Aorta (tissue), 5 donors: ENCODE data around the gene KRT79. TPM values are rescaled to one million over a fixed set of nuclear protein-coding genes. Genes with fewer than 3 reads are reported as not detected.
"Not testable (repeated sequence)": the region's sequence is repeated elsewhere in the genome, so short reads cannot be mapped to it uniquely, and the experiment has no call there.

Experiments
- ATAC-seq: fragments of 200-7000 bp; cut with Tn5 transposase; one replicate; pipeline ENCODE4 v1.9.1; 2022; ENCODE audit warnings: moderate library complexity; ENCODE audit not compliant: low FRiP score
- DNase-seq, 2 donors: peaks; one replicate each; pipeline ENCODE4 v3.0.0-alpha.2; 2020
- H3K27ac ChIP-seq, 2 donors: one replicate each; pipeline ENCODE4 v1.5.1; 2013; ENCODE audit warnings: low read length in 2 of 2, mild to moderate bottlenecking in 2 of 2, moderate library complexity in 2 of 2, control low read depth in 1 of 2, inconsistent platforms in 1 of 2, low read depth in 1 of 2
- H3K27me3 ChIP-seq, 2 donors: one replicate each; pipeline ENCODE4 v1.6.1; 2013; ENCODE audit warnings: control low read depth in 1 of 2, low read length in 1 of 2, mild to moderate bottlenecking in 1 of 2, moderate library complexity in 1 of 2; ENCODE audit not compliant: insufficient read depth in 2 of 2, control insufficient read depth in 1 of 2
- H3K36me3 ChIP-seq, 2 donors: one replicate each; pipeline ENCODE4 v1.6.1; 2013; ENCODE audit warnings: control low read depth in 1 of 2, low read length in 1 of 2, mild to moderate bottlenecking in 1 of 2; ENCODE audit not compliant: insufficient read depth in 2 of 2, control insufficient read depth in 1 of 2
- H3K4me1 ChIP-seq, 2 donors: one replicate each; pipeline ENCODE4 v1.6.1; 2013; ENCODE audit warnings: low read length in 2 of 2, control low read depth in 1 of 2, mild to moderate bottlenecking in 1 of 2, moderate library complexity in 1 of 2; ENCODE audit not compliant: insufficient read depth in 2 of 2, control insufficient read depth in 1 of 2
- H3K4me3 ChIP-seq, 2 donors: one replicate each; pipeline ENCODE4 v1.5.1; 2013; ENCODE audit warnings: low read length in 2 of 2, control low read depth in 1 of 2, mild to moderate bottlenecking in 1 of 2
- H3K9me3 ChIP-seq: one replicate; pipeline ENCODE4 v1.6.1; 2013; ENCODE audit warnings: mild to moderate bottlenecking, low read length; ENCODE audit not compliant: control insufficient read depth
- WGBS, 2 donors: extraction: QIAGEN DNeasy Blood & Tissue Kit; methylation state at CpG; one replicate each; pipeline ENCODE4 v1.1.7; 2013; 5-methylcytosine and 5-hydroxymethylcytosine counted together
- intact Hi-C, 2 donors: fragments of 100-400 bp; cut with DNase I; formaldehyde crosslinking; loops; one replicate each; pipeline versions ENCODE4 v1.14.2 to v1.15.0; 2022
- polyA plus RNA-seq, 2 donors: library from polyadenylated mRNA; stranded (reverse); fragments of 200-250 nt; gene quantifications; one replicate each; pipeline ENCODE4 v1.2.3, GENCODE V29; 2013
- total RNA-seq, 2 donors: library from RNA; stranded (reverse); fragmentation: NEBNext Ultra II Directional; extraction: Animal tissue kit (Norgen Biotek cat#: 25700); gene quantifications; one replicate each; pipeline ENCODE4 v1.2.1, GENCODE V29; 2021
- donor health status: healthy with polysubstance abuse.
- donor health status: Bipolar disorder and iron deficiency.
- donor health status: DM: no; HTN: no; CAD: no.
- donor health status: DM: no; HTN: no; CAD: no.
- donor health status: DM: yes; HTN: yes; CAD: no.

The KRT79 gene
- total and polyA plus RNA-seq, 4 donors = not detected

GRCh38 chr12:52865090-52865944, 31.2 kb upstream of the KRT79 start:
- Histone ChIP-seq H3K27me3 (no peaks in the 10 kb centered on the region), H3K4me1 (no peaks in the 10 kb centered on the region), H3K27ac (no peak overlapping the region), H3K4me3 (no peak overlapping the region), H3K9me3 (no peaks in the 10 kb centered on the region), H3K36me3 (no peaks in the 10 kb centered on the region)
- ATAC-seq = peak; percentile 43
- peak; percentile 66 to 84 for DNase-seq
- intact Hi-C loops = no loop called here
- 50 to 55% methylated on average over 10 of the region's 10 CpGs for WGBS, 2 donors

GRCh38 chr12:52862023-52862422, 27.9 kb upstream of the KRT79 start:
- DNase-seq (no peak), ATAC-seq (no peak)
- WGBS, 2 donors = 82 to 85% methylated on average over 2 of the region's 2 CpGs
- Histone ChIP-seq H3K9me3 (no peaks in the 10 kb centered on the region), H3K36me3 (no peaks in the 10 kb centered on the region), H3K4me1 (no peaks in the 10 kb centered on the region), H3K27me3 (no peaks in the 10 kb centered on the region), H3K27ac (no peak overlapping the region), H3K4me3 (no peak overlapping the region)
- intact Hi-C loops = no loop called here

GRCh38 chr12:52861511-52861910, 27.4 kb upstream of the KRT79 start:
- Histone ChIP-seq H3K27ac (no peak overlapping the region), H3K9me3 (no peaks in the 10 kb centered on the region), H3K27me3 (no peaks in the 10 kb centered on the region), H3K36me3 (no peaks in the 10 kb centered on the region), H3K4me3 (no peak overlapping the region), H3K4me1 (no peaks in the 10 kb centered on the region)
- ATAC-seq (no peak), DNase-seq (peak in 1 of 2 donors; percentile 15)
- WGBS, 2 donors = 92 to 93% methylated on average over 7 of the region's 7 CpGs
- intact Hi-C loops = no loop called here

GRCh38 chr12:52860102-52860823, 26.2 kb upstream of the KRT79 start:
- 73 to 74% methylated on average over 6 of the region's 6 CpGs for WGBS, 2 donors
- no peak for ATAC-seq
- Histone ChIP-seq H3K4me3 (no peak overlapping the region), H3K36me3 (no peaks in the 10 kb centered on the region), H3K27me3 (no peaks in the 10 kb centered on the region), H3K4me1 (no peaks in the 10 kb centered on the region), H3K27ac (no peak overlapping the region), H3K9me3 (no peaks in the 10 kb centered on the region)
- intact Hi-C loops = no loop called here
- DNase-seq = peak in 1 of 2 donors; percentile 27

- intact Hi-C loops = no loop called here
- H3K27ac ChIP-seq = no peak overlapping the region
- H3K9me3 ChIP-seq = peaks cover 1% of the 10 kb centered on the region
- no peaks in the 10 kb centered on the region for H3K27me3 ChIP-seq
- H3K4me1 ChIP-seq = no peaks in the 10 kb centered on the region
- H3K36me3 ChIP-seq = no peaks in the 10 kb centered on the region
- 91 to 94% methylated on average over 3 of the region's 3 CpGs for WGBS, 2 donors
- no peak overlapping the region for H3K4me3 ChIP-seq
- no peak for ATAC-seq
- no peak for DNase-seq
Measured at GRCh38 chr12:52857500-52857899, 23.4 kb upstream of the KRT79 start.

- 88% methylated on average over 3 of the region's 3 CpGs for WGBS, 2 donors
- no peak for ATAC-seq
- intact Hi-C loops = no loop called here
- Histone ChIP-seq H3K4me3 (no peak overlapping the region), H3K4me1 (no peaks in the 10 kb centered on the region), H3K9me3 (peaks cover 1% of the 10 kb centered on the region), H3K27ac (no peak overlapping the region), H3K36me3 (no peaks in the 10 kb centered on the region), H3K27me3 (no peaks in the 10 kb centered on the region)
- peak in 1 of 2 donors; percentile 2 for DNase-seq
Measured at GRCh38 chr12:52856787-52857186, 22.7 kb upstream of the KRT79 start.

- H3K27me3 ChIP-seq, H3K4me1 ChIP-seq, H3K36me3 ChIP-seq, intact Hi-C loops, ATAC-seq, H3K9me3 ChIP-seq, H3K27ac ChIP-seq, H3K4me3 ChIP-seq: not testable (repeated sequence)
- WGBS, 2 donors = 94 to 97% methylated on average over 2 of the region's 2 CpGs
- peak in 1 of 2 donors; percentile 1 for DNase-seq
Measured at GRCh38 chr12:52856077-52856476, 22.0 kb upstream of the KRT79 start.

GRCh38 chr12:52851787-52852186, 17.7 kb upstream of the KRT79 start:
- intact Hi-C loops = no loop called here
- H3K36me3 ChIP-seq = no peaks in the 10 kb centered on the region
- no peaks in the 10 kb centered on the region for H3K27me3 ChIP-seq
- DNase-seq (no peak), ATAC-seq (no peak)
- H3K9me3 ChIP-seq = peaks cover 1% of the 10 kb centered on the region
- no peaks in the 10 kb centered on the region for H3K4me1 ChIP-seq
- no peak overlapping the region for H3K4me3 ChIP-seq
- no peak overlapping the region for H3K27ac ChIP-seq

GRCh38 chr12:52850681-52851080, 16.6 kb upstream of the KRT79 start:
- H3K36me3 ChIP-seq = no peaks in the 10 kb centered on the region
- intact Hi-C loops = no loop called here
- H3K27ac ChIP-seq = no peak overlapping the region
- H3K9me3 ChIP-seq = peaks cover 1% of the 10 kb centered on the region
- peak; percentile 9 to 23 for DNase-seq
- no peak for ATAC-seq
- no peaks in the 10 kb centered on the region for H3K27me3 ChIP-seq
- no peaks in the 10 kb centered on the region for H3K4me1 ChIP-seq
- no peak overlapping the region for H3K4me3 ChIP-seq
- 90 to 93% methylated on average over 5 of the region's 5 CpGs for WGBS, 2 donors
